ENCODE results near the gene TRPC4AP.

TRPC4AP gene

DNA sequence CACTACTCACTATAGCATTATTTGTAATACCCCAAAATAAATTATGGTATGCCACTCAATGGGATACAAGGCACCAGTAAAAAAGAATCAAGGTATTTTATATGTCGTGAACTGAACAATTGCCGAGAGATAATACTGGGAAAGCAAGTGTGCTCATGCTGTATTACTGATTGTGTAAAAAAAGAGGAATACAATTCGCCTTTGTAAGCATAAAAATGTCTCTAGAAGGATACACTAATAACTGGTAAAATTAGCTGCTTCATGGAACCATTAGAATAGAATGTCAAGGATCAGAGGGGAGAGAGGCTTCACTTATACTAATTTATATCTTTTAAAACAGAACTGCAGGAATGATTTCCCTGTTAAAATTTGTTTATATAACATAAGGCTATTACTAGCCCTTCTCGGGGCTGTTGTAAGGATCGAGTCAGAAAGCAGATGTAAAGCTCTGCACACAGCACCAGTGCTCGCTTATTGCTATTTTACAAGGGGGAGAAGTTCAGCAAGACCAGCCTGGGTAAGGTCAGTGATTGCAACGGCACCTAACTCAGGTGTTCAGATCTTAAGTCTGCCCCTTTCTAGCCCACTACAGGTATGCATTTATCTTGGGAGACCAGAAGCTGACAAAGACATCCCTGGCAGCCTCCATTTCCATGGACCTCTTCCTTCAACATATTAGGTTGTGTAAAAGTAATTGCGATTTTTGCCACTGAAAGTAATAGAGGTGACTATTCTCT lies 75.3 kb downstream of the TRPC4AP start:
- no peak for DNase-seq

GRCh38 chr20:35015863-35016193 lies 76.8 kb downstream of the TRPC4AP start:
- DNase-seq = no peak

- DNase-seq = no peak
These were observed 78.1 kb downstream of the TRPC4AP start for GRCh38 chr20:35014537-35014936.

DNA sequence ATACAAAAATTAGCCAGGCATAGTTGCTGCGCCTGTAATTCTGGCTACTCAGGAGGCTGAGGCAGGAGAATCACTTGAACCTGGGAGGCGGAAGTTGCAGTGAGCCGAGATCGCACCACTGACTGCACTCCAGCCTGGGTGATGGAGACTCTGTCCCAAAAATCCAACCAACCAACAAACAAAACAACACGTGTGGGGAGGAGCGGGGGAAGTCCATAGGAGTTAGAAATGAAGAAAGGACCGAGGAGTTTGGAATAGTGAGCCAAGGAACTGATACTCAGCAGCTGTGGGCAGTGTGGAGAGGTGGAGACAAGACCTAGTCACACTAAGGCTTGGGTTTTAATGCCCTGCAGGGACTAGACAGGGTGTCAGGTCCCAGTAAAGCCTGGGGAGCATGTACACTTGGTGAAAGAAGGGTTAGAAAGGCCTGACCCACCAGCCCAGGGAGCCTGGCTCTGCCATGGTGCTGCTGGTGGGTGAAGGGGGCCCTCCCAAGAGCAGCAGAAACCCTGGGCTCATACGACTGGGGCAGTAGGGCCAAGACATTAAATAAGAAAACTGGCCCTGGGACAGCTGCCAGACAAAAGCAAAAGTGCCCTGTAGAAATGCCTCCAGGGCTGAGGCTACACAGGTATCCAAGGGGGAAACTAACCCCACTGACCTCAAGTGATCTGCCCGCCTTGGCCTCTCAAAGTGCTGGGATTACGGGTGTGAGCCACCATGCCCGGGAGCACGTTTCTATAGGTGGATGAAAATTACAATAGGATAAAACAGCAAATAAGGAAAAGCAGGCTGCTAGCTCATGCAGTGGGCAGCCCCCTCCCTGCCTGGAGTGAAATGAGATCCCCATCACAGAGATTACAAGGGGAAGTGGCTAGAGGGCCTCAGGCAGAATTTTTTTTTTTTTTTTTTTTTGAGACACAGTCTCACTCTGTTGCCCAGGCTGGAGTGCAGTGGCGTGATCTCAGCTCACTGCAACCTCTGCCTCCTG lies 78.9 kb downstream of the TRPC4AP start:
- DNase-seq = no peak

- DNase-seq = no peak
These were observed 80.2 kb downstream of the TRPC4AP start for GRCh38 chr20:35012227-35013069.

- DNase-seq = no peak
These were observed 80.9 kb downstream of the TRPC4AP start for GRCh38 chr20:35011589-35012226.

DNA sequence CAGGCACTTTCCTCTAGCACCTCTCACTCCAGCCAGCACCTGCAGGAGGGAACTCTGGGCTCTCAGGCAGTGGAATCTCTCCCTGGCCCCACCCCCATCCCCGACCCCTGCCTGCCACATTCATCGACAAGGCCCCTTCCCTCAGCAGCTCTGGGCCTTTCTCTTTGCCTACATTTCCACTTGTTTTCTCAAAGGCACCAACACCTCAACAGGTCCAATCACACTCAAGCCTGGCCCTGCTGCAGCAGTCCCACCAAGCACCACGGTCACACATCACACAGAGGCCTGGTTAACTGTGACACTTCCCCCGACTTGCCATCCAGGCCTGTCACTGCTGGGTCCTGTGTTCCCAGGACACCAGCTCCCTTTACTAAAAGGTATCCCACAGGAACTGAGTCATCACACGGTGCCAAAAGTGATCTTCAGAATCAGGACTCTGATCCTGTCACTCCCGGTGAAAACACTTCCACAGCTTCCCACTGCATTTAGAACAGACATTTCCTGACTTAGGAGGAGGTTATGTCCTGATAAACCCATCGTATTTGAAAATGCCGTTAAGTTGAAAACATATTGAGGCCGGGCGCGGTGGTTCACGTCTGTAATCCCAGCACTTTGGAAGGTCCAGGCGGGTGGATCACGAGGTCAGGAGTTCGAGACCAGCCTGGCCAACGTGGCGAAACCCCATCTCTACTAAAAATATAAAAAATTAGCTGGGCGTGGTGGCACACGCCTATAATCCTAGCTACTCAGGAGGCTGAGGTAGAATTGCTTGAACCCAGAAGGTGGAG lies 82.0 kb downstream of the TRPC4AP start:
- no peak for DNase-seq

- no peak for DNase-seq
These were observed 82.8 kb downstream of the TRPC4AP start for GRCh38 chr20:35009665-35010328.

DNA sequence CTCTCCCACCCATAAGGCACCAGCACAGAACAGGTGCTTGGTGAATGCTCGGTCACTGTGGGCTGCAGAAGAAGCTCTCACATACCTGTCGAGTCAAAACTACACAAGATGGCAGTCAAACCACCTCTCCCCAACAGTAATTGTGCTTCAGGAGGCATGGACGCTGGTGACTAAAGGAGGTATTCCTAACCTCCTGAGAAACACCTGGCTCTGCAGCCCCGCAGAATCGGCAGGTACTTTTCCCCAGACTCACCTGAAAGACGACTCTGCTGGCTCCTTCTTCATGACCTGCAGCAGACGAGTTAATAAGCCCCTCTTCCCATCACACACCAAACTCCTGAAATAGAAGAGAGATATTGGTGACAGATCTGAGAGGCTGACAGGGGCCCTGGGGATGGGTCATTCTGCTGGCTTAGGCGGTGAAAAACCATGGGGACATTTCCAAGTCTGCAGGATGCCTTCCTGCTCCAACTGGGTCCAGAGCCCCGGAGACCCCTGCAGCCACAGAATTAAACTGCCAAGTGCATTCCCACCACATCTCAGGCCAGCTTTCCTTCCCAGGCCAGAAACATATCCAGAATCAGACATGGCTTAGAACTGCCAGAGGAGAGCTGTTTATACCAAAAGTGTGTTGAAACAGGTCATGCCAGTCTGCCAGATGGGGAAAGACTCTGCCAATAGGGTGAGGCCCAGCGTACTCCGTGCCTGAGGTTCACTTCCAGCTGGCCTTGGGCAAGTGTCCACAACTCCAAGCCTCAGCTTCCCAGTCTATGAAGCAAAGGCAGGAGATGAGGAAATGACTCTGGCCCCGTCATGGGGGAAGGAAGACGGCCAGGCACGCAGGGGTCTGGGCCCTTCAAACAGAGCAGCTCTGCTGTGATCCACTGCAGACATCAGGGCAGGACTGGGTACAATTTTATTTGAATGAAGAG lies 83.9 kb downstream of the TRPC4AP start:
- DNase-seq = peak in 3 of 56 donors; percentile 12 to 35 (median 22)

GRCh38 chr20:35007891-35008290 lies 84.7 kb downstream of the TRPC4AP start:
- DNase-seq = no peak

- DNase-seq = no peak
These were observed 85.2 kb downstream of the TRPC4AP start for GRCh38 chr20:35007413-35007812.

- DNase-seq = no peak
These were observed 86.1 kb downstream of the TRPC4AP start for GRCh38 chr20:35006531-35006971.

DNA sequence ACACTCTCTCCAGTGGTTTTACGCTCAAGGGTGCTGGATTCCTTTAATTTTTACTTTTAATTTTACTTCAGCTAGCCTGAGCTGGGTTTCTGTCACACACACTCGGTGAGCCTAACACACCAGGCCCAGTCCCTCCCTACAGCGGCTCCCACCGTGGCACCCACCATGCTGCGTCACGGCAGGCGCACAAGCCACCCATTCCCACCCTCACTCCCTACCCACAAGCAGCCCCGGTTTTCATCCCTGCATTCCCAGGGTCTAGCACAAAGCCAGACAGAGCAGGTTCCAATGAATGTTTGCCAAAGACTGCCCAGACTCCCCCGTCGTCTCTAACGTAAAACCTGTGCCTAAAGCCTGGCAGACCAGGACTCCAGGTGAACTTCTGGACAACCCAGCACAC lies 86.6 kb downstream of the TRPC4AP start:
- DNase-seq = no peak

DNA sequence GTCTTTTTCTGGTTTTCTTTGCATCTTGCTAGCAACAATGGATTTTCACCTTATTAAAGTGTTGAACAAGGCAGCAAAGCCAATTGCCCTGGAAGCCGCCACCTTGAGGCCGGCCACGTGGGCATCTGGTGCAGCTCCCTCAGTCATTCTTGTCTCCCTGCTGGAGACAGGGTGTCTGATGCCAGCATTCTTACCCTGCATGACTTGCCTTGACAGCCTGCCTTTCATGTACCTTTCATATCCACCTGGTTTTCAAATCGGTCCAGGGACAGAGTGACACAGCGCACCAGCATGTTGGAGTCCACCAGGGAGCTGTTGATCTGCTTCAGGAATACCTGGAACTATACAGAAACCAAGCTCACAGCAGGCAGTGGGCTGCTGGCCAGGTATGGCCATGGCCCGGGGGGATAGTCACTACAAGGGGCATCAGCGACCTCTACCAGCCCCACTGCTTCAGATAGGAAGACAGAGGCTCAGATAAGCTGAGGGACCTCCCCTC lies 87.1 kb downstream of the TRPC4AP start:
- DNase-seq = no peak

DNA sequence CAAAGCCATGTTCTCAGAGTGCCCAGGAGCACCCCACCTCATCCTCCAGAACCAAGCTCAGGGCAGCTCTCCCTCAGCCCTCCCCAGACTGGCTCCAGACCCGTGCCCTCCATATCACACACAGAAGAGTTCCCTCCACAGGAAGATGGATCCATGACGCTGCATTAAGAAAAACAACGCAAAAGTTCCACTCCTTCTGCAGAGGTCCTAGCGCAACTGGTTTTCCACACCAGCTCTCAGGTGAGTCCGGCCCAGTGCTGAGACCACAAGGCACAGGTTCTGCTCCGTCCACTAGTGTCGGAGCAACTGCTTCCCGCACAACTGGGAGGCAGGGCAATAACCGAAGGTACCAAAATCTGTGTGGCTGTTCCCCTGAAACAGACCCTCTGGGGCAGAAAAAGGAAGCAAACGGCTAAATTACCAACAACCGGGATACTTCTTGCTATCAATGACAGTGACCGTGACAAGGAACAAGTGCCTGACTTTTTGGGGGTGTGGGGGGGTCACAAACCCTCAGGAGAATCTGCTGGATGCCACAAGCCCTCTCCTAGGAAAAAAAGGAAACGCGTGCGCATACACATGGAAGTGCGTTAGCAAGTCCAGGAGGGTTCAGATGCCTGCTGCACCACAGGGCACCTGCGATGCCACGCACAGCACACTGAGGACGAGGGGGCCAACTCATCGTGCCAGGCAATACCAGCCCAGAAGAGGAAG lies 87.7 kb downstream of the TRPC4AP start:
- no peak for DNase-seq

- no peak for DNase-seq
These were observed 88.4 kb downstream of the TRPC4AP start for GRCh38 chr20:35004051-35004725.
